Measurements from ENCODE around the gene TMEM135.

DNA sequence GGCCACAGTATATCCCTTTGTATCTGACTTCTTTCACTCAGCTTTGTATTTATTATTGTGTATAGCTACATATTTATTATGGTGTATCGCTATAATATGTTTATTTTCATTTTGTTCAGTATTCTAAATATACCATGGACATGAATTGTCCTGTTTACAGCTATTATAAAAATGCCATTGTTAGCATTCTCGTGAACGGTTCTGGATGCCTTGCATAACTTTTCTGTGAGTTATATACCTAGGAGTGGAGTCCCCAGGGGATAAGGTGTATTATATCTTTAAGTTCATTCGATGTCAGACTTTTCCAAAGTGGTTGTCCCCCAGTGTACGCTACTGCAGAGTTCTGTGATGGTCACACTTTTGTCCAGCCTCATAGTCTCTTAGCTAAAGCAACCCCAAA lies 301.7 kb downstream of the TMEM135 start:
- TF ChIP-seq CTCF (IDR thresholded peaks at IDR 0.05; ENCODE audit: insufficient read depth, low read depth, low read length), result no peak
- no peak for TF ChIP-seq EZH2 (IDR thresholded peaks at IDR 0.05; ENCODE audit: insufficient read depth, low read length)
